ENCODE data around the gene ABCD3.

Gene ABCD3

DNA sequence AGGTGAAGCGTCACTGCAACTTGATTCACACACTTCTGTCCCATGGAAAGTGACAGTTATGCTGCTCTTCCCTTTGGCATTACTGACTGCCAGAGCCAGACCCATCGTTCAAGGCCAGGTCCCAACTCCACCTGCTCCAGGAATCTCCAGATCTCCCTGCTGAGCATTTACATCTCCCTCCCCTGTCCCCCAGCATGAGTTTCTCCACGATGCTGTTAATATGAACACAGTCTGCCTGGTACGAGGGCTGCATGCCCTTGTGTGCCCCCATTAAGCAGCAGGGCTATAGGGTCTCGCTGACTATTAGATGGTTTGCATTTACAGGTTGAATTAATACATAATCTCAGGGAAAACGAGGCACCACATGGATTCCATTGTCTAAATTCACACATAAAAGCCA lies 119.1 kb downstream of the ABCD3 start:
- Histone ChIP-seq H3K9me3 (ENCODE audit: insufficient read depth, low read depth, low read length) (no peaks in the 10 kb centered on the region), H2AFZ (ENCODE audit: low read length) (no peak overlapping the region), H3K27me3 (ENCODE audit: insufficient read depth, low read length, poor library complexity, severe bottlenecking) (no peaks in the 10 kb centered on the region), H4K20me1 (ENCODE audit: insufficient read depth, low read length, poor library complexity, severe bottlenecking) (no peaks in the 10 kb centered on the region), H3F3A (ENCODE audit: low read depth) (no peaks in the 10 kb centered on the region), H3K4me1 (ENCODE audit: insufficient read depth, low read length, poor library complexity, severe bottlenecking) (peaks cover 34% of the 10 kb centered on the region), H3K36me3 (ENCODE audit: insufficient read depth, low read length) (no peaks in the 10 kb centered on the region), H3K9ac (ENCODE audit: low read depth, low read length, poor library complexity, severe bottlenecking) (no peak overlapping the region), H3K79me2 (ENCODE audit: insufficient read depth, low read length) (no peaks in the 10 kb centered on the region), H3K4me2 (ENCODE audit: low read depth, low read length, poor library complexity, severe bottlenecking) (peak overlapping the region; percentile 17), H3K9me2 (replicated peaks; ENCODE audit: low read depth, low read length) (no peaks in the 10 kb centered on the region), H3K4me3 (ENCODE audit: low read length, poor library complexity, severe bottlenecking) (no peak overlapping the region)
- TF ChIP-seq EZH2phosphoT487 (IDR thresholded peaks at IDR 0.05; ENCODE audit: borderline replicate concordance), result no peak
- TF ChIP-seq, protein P1, sequence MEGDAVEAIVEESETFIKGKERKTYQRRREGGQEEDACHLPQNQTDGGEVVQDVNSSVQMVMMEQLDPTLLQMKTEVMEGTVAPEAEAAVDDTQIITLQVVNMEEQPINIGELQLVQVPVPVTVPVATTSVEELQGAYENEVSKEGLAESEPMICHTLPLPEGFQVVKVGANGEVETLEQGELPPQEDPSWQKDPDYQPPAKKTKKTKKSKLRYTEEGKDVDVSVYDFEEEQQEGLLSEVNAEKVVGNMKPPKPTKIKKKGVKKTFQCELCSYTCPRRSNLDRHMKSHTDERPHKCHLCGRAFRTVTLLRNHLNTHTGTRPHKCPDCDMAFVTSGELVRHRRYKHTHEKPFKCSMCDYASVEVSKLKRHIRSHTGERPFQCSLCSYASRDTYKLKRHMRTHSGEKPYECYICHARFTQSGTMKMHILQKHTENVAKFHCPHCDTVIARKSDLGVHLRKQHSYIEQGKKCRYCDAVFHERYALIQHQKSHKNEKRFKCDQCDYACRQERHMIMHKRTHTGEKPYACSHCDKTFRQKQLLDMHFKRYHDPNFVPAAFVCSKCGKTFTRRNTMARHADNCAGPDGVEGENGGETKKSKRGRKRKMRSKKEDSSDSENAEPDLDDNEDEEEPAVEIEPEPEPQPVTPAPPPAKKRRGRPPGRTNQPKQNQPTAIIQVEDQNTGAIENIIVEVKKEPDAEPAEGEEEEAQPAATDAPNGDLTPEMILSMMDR (conservative IDR thresholded peaks at IDR 0.05; ENCODE audit: low read length), result no peak

DNA sequence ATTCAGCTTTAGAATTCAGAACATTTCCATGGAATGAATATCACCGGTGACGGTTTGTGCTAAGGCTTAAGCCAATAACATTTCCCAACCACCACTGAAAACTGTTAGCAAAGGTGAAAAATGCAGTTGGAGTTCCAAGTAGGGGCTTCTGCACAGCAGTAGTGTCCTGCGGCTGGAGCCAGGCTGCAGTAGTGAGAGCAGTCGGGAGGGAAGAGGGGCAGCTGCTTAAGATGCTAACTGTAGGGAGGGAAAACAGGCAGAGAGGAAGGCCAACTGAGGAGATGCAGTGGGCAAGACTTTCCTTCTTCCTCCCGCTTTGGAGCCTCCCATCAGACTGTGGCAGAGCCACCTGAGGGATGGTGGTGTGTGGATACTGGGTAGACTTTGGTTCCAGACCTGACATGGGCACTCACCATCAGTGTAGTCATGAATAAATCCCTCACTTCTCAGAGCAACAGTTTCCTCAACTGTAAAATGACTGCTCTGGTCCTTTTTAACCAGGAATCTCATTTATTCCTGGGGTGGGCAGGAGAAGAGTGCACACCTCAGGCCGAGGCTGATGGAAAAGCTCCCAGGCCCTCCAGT lies 120.1 kb downstream of the ABCD3 start:
- Histone ChIP-seq H3K9me2 (replicated peaks; ENCODE audit: low read depth, low read length) (no peaks in the 10 kb centered on the region), H3K36me3 (ENCODE audit: insufficient read depth, low read length) (no peaks in the 10 kb centered on the region), H3K79me2 (ENCODE audit: insufficient read depth, low read length) (no peaks in the 10 kb centered on the region), H3K4me3 (ENCODE audit: low read length, poor library complexity, severe bottlenecking) (no peak overlapping the region), H2AFZ (ENCODE audit: low read length) (no peak overlapping the region), H3K4me2 (ENCODE audit: low read depth, low read length, poor library complexity, severe bottlenecking) (peak overlapping the region; percentile 55), H3K9ac (ENCODE audit: low read depth, low read length, poor library complexity, severe bottlenecking) (no peak overlapping the region), H3K27me3 (ENCODE audit: insufficient read depth, low read length, poor library complexity, severe bottlenecking) (no peaks in the 10 kb centered on the region), H3F3A (ENCODE audit: low read depth) (no peaks in the 10 kb centered on the region), H3K9me3 (ENCODE audit: insufficient read depth, low read depth, low read length) (no peaks in the 10 kb centered on the region), H4K20me1 (ENCODE audit: insufficient read depth, low read length, poor library complexity, severe bottlenecking) (no peaks in the 10 kb centered on the region), H3K4me1 (ENCODE audit: insufficient read depth, low read length, poor library complexity, severe bottlenecking) (peaks cover 43% of the 10 kb centered on the region)
- TF ChIP-seq EZH2phosphoT487 (IDR thresholded peaks at IDR 0.05; ENCODE audit: borderline replicate concordance), result no peak
- TF ChIP-seq, protein P1 (conservative IDR thresholded peaks at IDR 0.05; ENCODE audit: low read length), result no peak

- Histone ChIP-seq H3F3A (ENCODE audit: low read depth) (no peaks in the 10 kb centered on the region), H3K79me2 (ENCODE audit: insufficient read depth, low read length) (no peaks in the 10 kb centered on the region), H3K36me3 (ENCODE audit: insufficient read depth, low read length) (no peaks in the 10 kb centered on the region), H3K9me3 (ENCODE audit: insufficient read depth, low read depth, low read length) (no peaks in the 10 kb centered on the region), H3K4me1 (ENCODE audit: insufficient read depth, low read length, poor library complexity, severe bottlenecking) (peaks cover 43% of the 10 kb centered on the region), H3K4me2 (ENCODE audit: low read depth, low read length, poor library complexity, severe bottlenecking) (peak overlapping the region; percentile 55), H3K9ac (ENCODE audit: low read depth, low read length, poor library complexity, severe bottlenecking) (no peak overlapping the region), H4K20me1 (ENCODE audit: insufficient read depth, low read length, poor library complexity, severe bottlenecking) (no peaks in the 10 kb centered on the region), H3K27me3 (ENCODE audit: insufficient read depth, low read length, poor library complexity, severe bottlenecking) (no peaks in the 10 kb centered on the region), H2AFZ (ENCODE audit: low read length) (no peak overlapping the region), H3K9me2 (replicated peaks; ENCODE audit: low read depth, low read length) (no peaks in the 10 kb centered on the region), H3K4me3 (ENCODE audit: low read length, poor library complexity, severe bottlenecking) (no peak overlapping the region)
- TF ChIP-seq, protein P1 (conservative IDR thresholded peaks at IDR 0.05; ENCODE audit: low read length), result peak; percentile 20; the same call in 1 of the 2 replicates
- no peak for TF ChIP-seq EZH2phosphoT487 (IDR thresholded peaks at IDR 0.05; ENCODE audit: borderline replicate concordance)
Measured at GRCh38 chr1:94539496-94539895, 121.3 kb downstream of the ABCD3 start.
